ENCODE results near the gene TNFRSF12A.

TNFRSF12A gene

DNA sequence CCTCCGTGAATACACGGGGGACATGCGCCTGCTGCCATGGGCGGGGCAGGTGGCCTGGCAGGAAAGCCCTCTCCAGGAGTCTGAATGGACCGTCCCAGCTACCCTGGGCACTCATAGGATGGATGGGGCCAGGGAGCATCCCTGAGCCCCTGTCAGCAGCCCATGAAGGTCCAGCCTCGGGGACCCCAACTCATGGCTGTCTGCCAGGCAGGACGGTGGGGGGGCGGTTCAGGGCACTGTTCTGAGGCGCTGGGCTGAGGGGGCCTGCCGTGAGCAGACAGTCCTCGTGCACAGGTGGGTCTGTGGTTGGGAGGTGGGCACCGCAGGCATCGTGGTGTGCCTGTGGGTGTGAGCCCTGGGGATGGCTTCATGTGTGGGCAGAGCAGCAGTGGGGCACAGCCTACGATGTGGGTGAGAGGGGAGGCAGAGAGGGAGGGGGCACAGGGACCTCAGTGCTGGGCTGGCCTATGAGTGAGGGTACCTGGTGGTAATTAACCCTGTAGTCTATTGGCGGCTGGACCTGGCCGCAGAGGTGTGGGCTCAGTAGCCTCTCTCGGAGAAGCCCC, 33.5 kb upstream of the TNFRSF12A start:
- no peak overlapping the region for H3K4me3 ChIP-seq (ENCODE audit: low read length)
- no peak overlapping the region for H3K27ac ChIP-seq (ENCODE audit: low read length)
- no peaks in the 10 kb centered on the region for H3K27me3 ChIP-seq (ENCODE audit: control insufficient read depth, insufficient read depth, low read length)
- H3K9me3 ChIP-seq (ENCODE audit: control insufficient read depth, insufficient read depth, low read length), result no peaks in the 10 kb centered on the region
- no peaks in the 10 kb centered on the region; the same call in 1 of the 2 replicates for H3K36me3 ChIP-seq (ENCODE audit: control insufficient read depth, insufficient read depth, low read length)
- no CpG with 5 or more reads among the region's 17 CpGs for WGBS (ENCODE audit: insufficient coverage, insufficient read length)
- no peak for DNase-seq (ENCODE audit: low read depth, low spot score)
- H3K4me1 ChIP-seq (ENCODE audit: control insufficient read depth, insufficient read depth, low read length), result peaks cover 14% of the 10 kb centered on the region

- Histone ChIP-seq H3K36me3 (ENCODE audit: control insufficient read depth, insufficient read depth, low read length) (no peaks in the 10 kb centered on the region; the same call in 1 of the 2 replicates), H3K27me3 (ENCODE audit: control insufficient read depth, insufficient read depth, low read length) (no peaks in the 10 kb centered on the region), H3K4me1 (ENCODE audit: control insufficient read depth, insufficient read depth, low read length) (peaks cover 12% of the 10 kb centered on the region), H3K9me3 (ENCODE audit: control insufficient read depth, insufficient read depth, low read length) (no peaks in the 10 kb centered on the region), H3K4me3 (ENCODE audit: low read length) (no peak overlapping the region), H3K27ac (ENCODE audit: low read length) (no peak overlapping the region)
- no peak for DNase-seq (ENCODE audit: low read depth, low spot score)
- WGBS (ENCODE audit: insufficient coverage, insufficient read length), result no CpG with 5 or more reads among the region's 9 CpGs
These were observed 32.9 kb upstream of the TNFRSF12A start for GRCh38 chr16:2987286-2987685.

DNA sequence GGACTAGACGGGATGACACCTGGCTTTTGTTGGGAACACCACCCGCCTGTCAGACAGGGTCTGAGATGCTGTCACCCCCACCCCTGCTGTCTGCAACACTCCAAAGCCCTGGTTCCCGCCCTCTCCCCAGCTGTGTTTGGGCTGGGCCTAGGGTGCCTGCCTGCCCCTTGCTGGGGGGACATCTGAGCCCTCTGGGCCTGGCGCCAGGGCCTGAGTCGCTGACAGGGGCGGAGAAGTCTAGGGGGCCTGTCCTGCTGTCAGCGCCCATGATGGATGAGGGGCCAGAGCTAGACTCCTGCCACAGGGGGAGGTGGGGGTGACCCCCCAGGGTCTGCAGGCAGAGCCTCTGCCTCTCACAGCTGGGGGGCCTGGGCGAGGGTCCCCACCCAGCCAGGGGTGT, 32.3 kb upstream of the TNFRSF12A start:
- WGBS (ENCODE audit: insufficient coverage, insufficient read length), result no CpG with 5 or more reads among the region's 8 CpGs
- Histone ChIP-seq H3K4me1 (ENCODE audit: control insufficient read depth, insufficient read depth, low read length) (peaks cover 12% of the 10 kb centered on the region), H3K9me3 (ENCODE audit: control insufficient read depth, insufficient read depth, low read length) (no peaks in the 10 kb centered on the region), H3K27ac (ENCODE audit: low read length) (no peak overlapping the region), H3K27me3 (ENCODE audit: control insufficient read depth, insufficient read depth, low read length) (no peaks in the 10 kb centered on the region), H3K36me3 (ENCODE audit: control insufficient read depth, insufficient read depth, low read length) (no peaks in the 10 kb centered on the region; the same call in 1 of the 2 replicates), H3K4me3 (ENCODE audit: low read length) (no peak overlapping the region)
- DNase-seq (ENCODE audit: low read depth, low spot score), result no peak

DNA sequence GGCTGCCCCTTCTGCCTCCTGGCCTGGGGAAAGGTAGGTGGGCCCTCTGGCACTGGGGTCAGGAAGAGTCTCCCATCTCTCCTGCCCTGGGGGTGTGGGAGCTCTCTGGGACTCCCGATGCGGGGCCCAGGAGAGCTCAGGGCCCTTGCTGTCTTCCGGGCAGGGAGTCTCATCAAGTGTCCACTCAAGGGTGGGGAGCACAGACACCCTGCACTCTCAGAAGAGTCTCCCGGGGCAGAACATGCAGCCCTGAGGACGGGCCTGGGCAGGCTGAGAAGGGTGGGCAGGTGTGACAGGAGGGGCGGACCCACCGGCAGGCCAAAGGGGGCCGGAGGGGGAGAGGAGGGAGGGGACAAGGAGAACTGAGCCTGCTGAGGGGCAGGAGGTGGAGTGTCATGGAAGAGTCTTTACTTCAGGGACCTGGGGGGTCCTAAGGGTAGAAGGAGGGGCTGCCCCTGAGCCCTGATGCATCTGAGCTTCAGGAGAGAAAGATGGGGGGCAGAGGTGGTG, 31.5 kb upstream of the TNFRSF12A start:
- Histone ChIP-seq H3K27me3 (ENCODE audit: control insufficient read depth, insufficient read depth, low read length) (no peaks in the 10 kb centered on the region), H3K4me1 (ENCODE audit: control insufficient read depth, insufficient read depth, low read length) (peaks cover 9% of the 10 kb centered on the region), H3K36me3 (ENCODE audit: control insufficient read depth, insufficient read depth, low read length) (no peaks in the 10 kb centered on the region; the same call in 1 of the 2 replicates), H3K9me3 (ENCODE audit: control insufficient read depth, insufficient read depth, low read length) (no peaks in the 10 kb centered on the region), H3K27ac (ENCODE audit: low read length) (no peak overlapping the region), H3K4me3 (ENCODE audit: low read length) (no peak overlapping the region)
- DNase-seq (ENCODE audit: low read depth, low spot score), result no peak
- no CpG with 5 or more reads among the region's 8 CpGs for WGBS (ENCODE audit: insufficient coverage, insufficient read length)

GRCh38 chr16:2990891-2991290, 29.3 kb upstream of the TNFRSF12A start:
- no peak for DNase-seq (ENCODE audit: low read depth, low spot score)
- no CpG with 5 or more reads among the region's 10 CpGs for WGBS (ENCODE audit: insufficient coverage, insufficient read length)
- Histone ChIP-seq H3K4me3 (ENCODE audit: low read length) (no peak overlapping the region), H3K36me3 (ENCODE audit: control insufficient read depth, insufficient read depth, low read length) (no peaks in the 10 kb centered on the region; the same call in 1 of the 2 replicates), H3K4me1 (ENCODE audit: control insufficient read depth, insufficient read depth, low read length) (peaks cover 9% of the 10 kb centered on the region), H3K9me3 (ENCODE audit: control insufficient read depth, insufficient read depth, low read length) (no peaks in the 10 kb centered on the region), H3K27ac (ENCODE audit: low read length) (no peak overlapping the region), H3K27me3 (ENCODE audit: control insufficient read depth, insufficient read depth, low read length) (no peaks in the 10 kb centered on the region)

DNA sequence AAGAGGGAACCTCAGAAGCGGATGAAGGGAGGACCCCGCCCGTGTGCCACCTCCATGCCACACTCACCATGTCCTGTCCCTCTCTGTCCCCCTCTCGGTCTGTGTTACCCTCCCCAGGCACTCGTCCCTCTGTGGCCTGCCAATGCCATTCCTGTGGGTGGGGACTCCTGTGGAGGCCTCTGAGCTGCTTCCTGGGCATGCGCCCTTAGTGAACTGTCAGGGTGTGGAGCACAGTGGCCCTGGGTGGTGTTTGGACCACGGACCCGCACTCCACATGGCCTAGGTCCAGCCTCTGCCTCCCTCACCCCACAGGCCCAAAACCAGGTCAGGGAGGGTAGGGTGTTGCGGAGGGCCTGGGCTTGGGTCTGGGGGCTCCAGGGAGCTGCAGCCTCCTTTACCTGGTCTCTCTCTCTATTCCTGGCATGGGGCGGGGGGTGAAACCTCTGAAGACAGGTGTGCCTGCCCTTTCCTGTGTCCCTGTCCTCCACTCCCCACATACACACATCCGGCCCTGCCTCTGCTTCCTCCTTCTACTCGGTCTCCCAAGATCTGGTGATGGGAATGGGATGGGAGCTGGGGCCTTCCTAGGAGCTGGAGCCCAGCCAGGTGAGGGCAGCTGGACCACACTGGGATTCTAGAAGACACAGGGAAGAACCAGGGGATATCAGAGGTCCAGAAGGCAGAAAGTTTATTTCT, 28.5 kb upstream of the TNFRSF12A start:
- no CpG with 5 or more reads among the region's 12 CpGs for WGBS (ENCODE audit: insufficient coverage, insufficient read length)

GRCh38 chr16:2992383-2993081, 27.6 kb upstream of the TNFRSF12A start:
- Histone ChIP-seq H3K9me3 (ENCODE audit: control insufficient read depth, insufficient read depth, low read length) (no peaks in the 10 kb centered on the region), H3K4me3 (ENCODE audit: low read length) (no peak overlapping the region), H3K27ac (ENCODE audit: low read length) (no peak overlapping the region), H3K4me1 (ENCODE audit: control insufficient read depth, insufficient read depth, low read length) (peaks cover 9% of the 10 kb centered on the region), H3K27me3 (ENCODE audit: control insufficient read depth, insufficient read depth, low read length) (no peaks in the 10 kb centered on the region), H3K36me3 (ENCODE audit: control insufficient read depth, insufficient read depth, low read length) (no peaks in the 10 kb centered on the region; the same call in 1 of the 2 replicates)
- no peak for DNase-seq (ENCODE audit: low read depth, low spot score)
- no CpG with 5 or more reads among the region's 14 CpGs for WGBS (ENCODE audit: insufficient coverage, insufficient read length)

More for the DNA sequence above, 28.5 kb upstream of the TNFRSF12A start:
- H3K36me3 ChIP-seq (ENCODE audit: control insufficient read depth, insufficient read depth, low read length), result no peaks in the 10 kb centered on the region; the same call in 1 of the 2 replicates
- H3K4me1 ChIP-seq (ENCODE audit: control insufficient read depth, insufficient read depth, low read length), result peaks cover 9% of the 10 kb centered on the region
- H3K27ac ChIP-seq (ENCODE audit: low read length), result no peak overlapping the region
- H3K27me3 ChIP-seq (ENCODE audit: control insufficient read depth, insufficient read depth, low read length), result no peaks in the 10 kb centered on the region
- no peak overlapping the region for H3K4me3 ChIP-seq (ENCODE audit: low read length)
- H3K9me3 ChIP-seq (ENCODE audit: control insufficient read depth, insufficient read depth, low read length), result no peaks in the 10 kb centered on the region
- DNase-seq (ENCODE audit: low read depth, low spot score), result no peak

- no CpG with 5 or more reads among the region's 13 CpGs for WGBS (ENCODE audit: insufficient coverage, insufficient read length)
- no peak overlapping the region for H3K4me3 ChIP-seq (ENCODE audit: low read length)
These were observed 23.9 kb upstream of the TNFRSF12A start for GRCh38 chr16:2996298-2996697.

GRCh38 chr16:2999929-3000328, 20.2 kb upstream of the TNFRSF12A start:
- no peak for DNase-seq (ENCODE audit: low read depth, low spot score)
- Histone ChIP-seq H3K36me3 (ENCODE audit: control insufficient read depth, insufficient read depth, low read length) (no peaks in the 10 kb centered on the region), H3K9me3 (ENCODE audit: control insufficient read depth, insufficient read depth, low read length) (no peaks in the 10 kb centered on the region), H3K27ac (ENCODE audit: low read length) (no peak overlapping the region), H3K27me3 (ENCODE audit: control insufficient read depth, insufficient read depth, low read length) (no peaks in the 10 kb centered on the region), H3K4me1 (ENCODE audit: control insufficient read depth, insufficient read depth, low read length) (no peaks in the 10 kb centered on the region), H3K4me3 (ENCODE audit: low read length) (no peak overlapping the region)
- no CpG with 5 or more reads among the region's 6 CpGs for WGBS (ENCODE audit: insufficient coverage, insufficient read length)

More at GRCh38 chr16:2996298-2996697, 23.9 kb upstream of the TNFRSF12A start:
- no peak for DNase-seq (ENCODE audit: low read depth, low spot score)
- H3K27me3 ChIP-seq (ENCODE audit: control insufficient read depth, insufficient read depth, low read length), result no peaks in the 10 kb centered on the region
- H3K36me3 ChIP-seq (ENCODE audit: control insufficient read depth, insufficient read depth, low read length), result no peaks in the 10 kb centered on the region
- H3K27ac ChIP-seq (ENCODE audit: low read length), result no peak overlapping the region
- H3K4me1 ChIP-seq (ENCODE audit: control insufficient read depth, insufficient read depth, low read length), result no peaks in the 10 kb centered on the region
- H3K9me3 ChIP-seq (ENCODE audit: control insufficient read depth, insufficient read depth, low read length), result no peaks in the 10 kb centered on the region

GRCh38 chr16:3000540-3000939, 19.6 kb upstream of the TNFRSF12A start:
- WGBS (ENCODE audit: insufficient coverage, insufficient read length), result no CpG with 5 or more reads among the region's 4 CpGs
- DNase-seq (ENCODE audit: low read depth, low spot score), result no peak
- Histone ChIP-seq H3K9me3 (ENCODE audit: control insufficient read depth, insufficient read depth, low read length) (no peaks in the 10 kb centered on the region), H3K36me3 (ENCODE audit: control insufficient read depth, insufficient read depth, low read length) (no peaks in the 10 kb centered on the region), H3K4me1 (ENCODE audit: control insufficient read depth, insufficient read depth, low read length) (no peaks in the 10 kb centered on the region), H3K27me3 (ENCODE audit: control insufficient read depth, insufficient read depth, low read length) (no peaks in the 10 kb centered on the region), H3K4me3 (ENCODE audit: low read length) (no peak overlapping the region), H3K27ac (ENCODE audit: low read length) (no peak overlapping the region)

Measured in iPS DF 6.9 (cell line).